ENCODE data around the gene SNRPA.

DNA sequence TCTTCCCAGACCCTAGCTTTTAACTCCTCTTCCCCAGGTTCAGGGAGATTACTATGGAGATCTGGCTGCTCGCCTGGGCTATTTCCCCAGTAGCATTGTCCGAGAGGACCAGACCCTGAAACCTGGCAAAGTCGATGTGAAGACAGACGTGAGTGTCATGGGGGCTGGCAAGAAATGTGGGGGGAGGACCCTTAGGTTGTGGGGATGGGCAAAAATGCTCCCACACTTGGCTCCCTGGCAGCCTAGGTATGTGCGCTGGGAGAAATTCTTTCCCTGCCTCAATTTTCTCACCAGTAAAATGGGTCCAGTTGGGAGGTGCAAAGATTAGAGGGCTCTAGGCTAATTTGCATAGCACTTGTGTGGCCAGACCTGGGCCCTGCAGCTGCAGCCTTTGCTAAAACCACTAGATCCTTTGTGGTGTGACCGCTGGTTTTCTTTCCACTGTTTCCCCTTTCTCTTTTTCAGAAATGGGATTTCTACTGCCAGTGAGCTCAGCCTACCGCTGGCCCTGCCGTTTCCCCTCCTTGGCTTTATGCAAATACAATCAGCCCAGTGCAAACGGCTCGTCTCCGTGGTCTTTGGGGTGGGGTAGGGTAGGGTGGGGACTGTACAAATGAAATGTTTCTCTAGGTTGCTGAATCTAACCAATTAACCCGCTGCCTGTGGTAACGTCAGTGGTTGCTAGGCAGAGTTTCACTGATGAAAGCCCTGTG, 26.1 kb downstream of the SNRPA start:
- TF ChIP-seq, protein P1, sequence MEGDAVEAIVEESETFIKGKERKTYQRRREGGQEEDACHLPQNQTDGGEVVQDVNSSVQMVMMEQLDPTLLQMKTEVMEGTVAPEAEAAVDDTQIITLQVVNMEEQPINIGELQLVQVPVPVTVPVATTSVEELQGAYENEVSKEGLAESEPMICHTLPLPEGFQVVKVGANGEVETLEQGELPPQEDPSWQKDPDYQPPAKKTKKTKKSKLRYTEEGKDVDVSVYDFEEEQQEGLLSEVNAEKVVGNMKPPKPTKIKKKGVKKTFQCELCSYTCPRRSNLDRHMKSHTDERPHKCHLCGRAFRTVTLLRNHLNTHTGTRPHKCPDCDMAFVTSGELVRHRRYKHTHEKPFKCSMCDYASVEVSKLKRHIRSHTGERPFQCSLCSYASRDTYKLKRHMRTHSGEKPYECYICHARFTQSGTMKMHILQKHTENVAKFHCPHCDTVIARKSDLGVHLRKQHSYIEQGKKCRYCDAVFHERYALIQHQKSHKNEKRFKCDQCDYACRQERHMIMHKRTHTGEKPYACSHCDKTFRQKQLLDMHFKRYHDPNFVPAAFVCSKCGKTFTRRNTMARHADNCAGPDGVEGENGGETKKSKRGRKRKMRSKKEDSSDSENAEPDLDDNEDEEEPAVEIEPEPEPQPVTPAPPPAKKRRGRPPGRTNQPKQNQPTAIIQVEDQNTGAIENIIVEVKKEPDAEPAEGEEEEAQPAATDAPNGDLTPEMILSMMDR (IDR thresholded peaks at IDR 0.05) = no peak
- TF ChIP-seq POLR2AphosphoS5 (IDR thresholded peaks at IDR 0.05) = no peak

Data from breast epithelium (tissue), 3 donors.